HG03575 (cell line): ENCODE data around the gene LRRC23.

ENCODE experiments used
- ATAC-seq: cut with Tn5 transposase; IDR thresholded peaks from one replicate; pipeline ENCODE4 v1.9.1; 2021; ENCODE audit not compliant: unreplicated experiment, insufficient number of reproducible peaks, low FRiP score; ENCODE audit errors: extremely low read depth

LRRC23 gene

GRCh38 chr12:6961695-6962284, 57.2 kb downstream of the LRRC23 start:
- no peak for ATAC-seq

GRCh38 chr12:6962285-6963015, 57.8 kb downstream of the LRRC23 start:
- ATAC-seq = no peak

- ATAC-seq = no peak
Measured at GRCh38 chr12:6963016-6963731, 58.6 kb downstream of the LRRC23 start.
